NCI-H82 (cell line): ENCODE measurements around the gene PTGR1.
A peak's percentile ranks its signal among the peaks of the same experiment; 100 is the strongest.
"Not testable (repeated sequence)": the region's sequence is repeated elsewhere in the genome, so short reads cannot be mapped to it uniquely, and the experiment has no call there.

Experiments
- DNase-seq: peaks from one replicate; lab custom pipeline; 2025; lab: John Stamatoyannopoulos, UW

Gene PTGR1

DNA sequence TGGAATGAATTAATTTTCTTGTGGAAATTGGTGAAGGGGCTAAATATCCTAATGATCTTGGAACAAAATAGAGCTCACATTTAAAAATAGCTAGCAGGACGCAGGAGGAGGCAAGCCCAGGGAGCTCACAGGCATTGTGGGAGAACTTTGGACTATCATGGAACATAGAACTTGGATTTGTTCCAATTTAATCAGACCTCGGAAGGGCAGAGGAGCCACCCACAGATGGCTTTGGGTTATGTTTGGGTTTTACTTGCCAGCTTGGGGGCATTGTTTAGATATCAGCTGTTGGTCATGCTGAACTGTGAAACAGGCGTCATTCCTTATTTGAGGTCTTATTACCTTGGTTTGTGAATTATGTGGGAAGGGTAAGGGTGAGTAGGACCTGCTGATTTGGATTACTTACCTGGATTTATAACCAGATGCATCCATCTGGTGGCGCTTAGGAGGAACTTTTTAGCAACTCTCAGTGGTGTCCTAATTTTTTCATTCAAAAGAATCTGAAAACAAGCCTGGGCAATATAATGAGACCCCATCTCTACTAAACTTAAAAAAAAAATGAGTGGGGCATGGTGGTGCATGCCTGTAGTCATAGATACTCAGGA is 14.1 kb upstream of the PTGR1 start:
- no peak for DNase-seq

DNA sequence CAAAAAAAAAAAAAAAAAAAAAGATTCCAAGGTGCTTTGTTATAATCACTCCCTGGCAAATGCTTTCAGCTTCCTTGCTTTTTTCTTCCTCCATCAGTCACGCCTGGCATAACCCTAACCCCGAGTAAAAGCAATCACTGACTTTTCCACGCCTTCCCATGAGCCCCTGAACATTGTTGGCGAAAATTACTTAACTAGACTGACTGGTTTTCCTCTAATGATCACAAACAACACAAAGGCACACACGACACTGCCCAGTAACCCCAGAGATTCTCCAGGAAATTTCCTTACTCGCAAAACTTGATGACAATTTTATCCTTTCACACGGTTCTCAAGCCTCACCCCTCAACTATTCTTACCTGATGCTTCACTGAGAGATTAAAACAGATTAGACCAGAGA is 11.4 kb upstream of the PTGR1 start:
- DNase-seq: no peak

DNA sequence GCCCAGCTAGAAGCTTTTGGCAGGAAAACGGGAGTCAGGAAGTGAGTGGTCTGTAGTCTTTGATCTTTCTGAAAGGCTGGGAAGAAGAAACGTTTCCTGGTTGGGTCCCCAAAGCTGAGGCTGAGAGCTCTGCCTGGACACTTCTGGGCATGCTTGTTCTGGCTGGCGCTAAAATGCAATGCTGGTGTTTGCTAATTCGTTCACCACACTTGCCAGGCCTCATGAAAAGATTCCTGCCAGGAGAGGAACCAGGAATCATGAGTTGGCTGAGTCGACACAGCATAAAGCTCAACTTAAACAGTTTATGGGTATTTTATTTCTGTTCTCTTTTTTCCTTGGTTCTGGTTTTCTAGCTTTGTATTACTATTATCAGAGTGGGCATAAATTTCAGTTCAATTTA is 10.7 kb upstream of the PTGR1 start:
- DNase-seq: no peak

DNA sequence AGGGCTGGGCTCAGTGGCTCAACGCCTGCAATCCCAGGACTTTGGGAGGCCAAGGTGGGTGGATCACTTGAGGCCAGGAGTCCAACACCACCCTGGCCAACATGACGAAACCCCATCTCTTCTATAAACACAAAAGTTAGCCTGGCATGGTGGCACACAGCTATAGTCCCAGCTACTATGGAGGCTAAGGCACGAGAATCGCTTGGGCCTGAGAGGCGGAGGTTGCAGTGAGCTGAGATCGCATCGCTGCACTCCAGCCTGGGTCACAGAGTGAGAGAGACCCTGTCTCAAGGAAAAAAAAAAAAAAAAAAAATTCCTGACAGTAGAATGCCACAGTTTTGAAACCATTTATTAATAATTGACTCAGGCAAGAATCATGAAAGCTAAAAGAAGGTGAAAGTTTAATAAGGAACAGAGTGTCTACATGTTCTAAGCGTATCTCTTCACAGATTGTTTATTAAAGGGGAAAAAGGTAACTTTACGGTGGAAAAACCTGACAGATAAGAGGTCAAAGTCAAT is 5.7 kb upstream of the PTGR1 start:
- DNase-seq: no peak

DNA sequence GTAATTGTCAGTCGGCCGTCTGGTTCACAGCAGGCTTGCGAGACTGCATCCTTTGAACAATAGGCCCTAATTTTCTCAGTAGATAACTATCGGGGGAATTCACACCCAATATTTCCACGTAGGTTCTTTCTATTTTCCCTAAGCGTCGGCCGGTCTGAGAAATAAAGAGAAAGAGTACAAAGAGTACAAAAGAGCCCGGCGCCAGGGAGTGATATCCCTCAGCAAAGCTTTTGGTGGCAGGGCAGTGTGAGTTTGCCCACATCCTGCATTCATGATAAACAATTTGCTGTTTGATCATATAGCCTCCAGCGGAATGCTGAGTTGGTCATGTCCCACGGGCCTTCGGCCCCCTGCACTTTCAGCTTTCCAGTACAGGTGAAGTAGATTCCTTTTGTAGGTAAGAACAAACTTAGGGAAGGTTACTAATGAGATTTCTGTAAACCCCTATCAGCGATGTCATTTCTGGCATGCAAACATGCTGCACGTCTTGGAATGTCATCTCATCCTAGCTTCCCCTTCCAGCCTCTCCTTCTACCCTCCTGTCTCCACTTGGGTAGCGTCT is 4.7 kb upstream of the PTGR1 start:
- DNase-seq: no peak

DNA sequence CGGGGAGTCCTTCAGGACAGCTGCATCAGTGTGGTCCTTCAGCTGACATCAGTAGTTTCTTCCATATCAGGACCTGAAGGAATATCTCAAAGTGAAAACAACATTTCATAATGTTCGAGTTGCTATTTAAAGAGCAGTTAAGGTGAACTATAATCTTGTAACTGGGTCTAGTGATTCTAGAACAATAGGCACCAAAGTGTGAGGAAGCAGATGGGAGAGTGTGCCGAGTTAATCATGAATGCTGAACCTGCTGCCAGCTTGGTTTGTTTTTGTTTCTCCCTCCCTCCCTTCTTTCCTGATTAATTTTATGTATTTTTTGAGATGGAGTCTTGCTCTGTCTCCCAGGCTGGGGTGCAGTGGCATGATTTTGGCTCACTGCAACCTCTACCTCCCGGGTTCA is 3.6 kb upstream of the PTGR1 start:
- DNase-seq: peak; percentile 26

DNA sequence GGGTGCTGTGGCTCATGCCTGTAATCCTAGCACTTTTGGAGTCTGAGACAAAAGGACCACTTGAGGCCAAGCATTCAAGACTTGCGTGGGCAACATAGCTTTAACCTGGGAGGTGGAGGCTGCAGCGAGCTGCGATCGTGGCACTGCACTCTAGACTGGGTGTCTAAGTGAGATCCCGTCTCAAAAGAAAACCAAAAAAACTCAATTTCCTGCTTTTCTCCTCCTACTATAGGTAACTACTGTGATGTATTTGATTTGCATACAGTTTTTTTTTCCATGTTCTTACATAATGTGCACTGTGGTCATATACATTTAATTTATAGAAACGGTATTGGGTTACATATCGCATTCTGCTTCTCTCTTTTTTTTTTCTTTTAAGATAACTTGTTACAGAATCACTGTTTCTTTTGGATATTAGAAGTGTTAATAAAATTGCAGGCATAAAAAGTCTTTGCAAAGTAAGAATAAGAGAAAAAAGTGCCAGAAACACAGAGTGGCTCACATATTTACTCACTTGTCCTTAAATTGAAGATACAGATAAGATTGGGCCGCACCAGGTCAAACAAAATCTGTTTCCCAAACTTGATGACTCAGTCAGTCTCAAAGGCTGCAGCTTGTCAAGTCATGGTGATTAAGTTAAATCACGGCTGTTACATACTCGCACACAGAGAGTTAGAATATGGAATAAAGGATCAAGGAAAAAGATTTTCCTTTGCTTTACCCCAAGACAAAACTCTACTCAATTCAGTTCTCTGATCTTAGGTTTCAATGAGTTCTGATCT is 2.0 kb upstream of the PTGR1 start:
- no peak for DNase-seq

DNA sequence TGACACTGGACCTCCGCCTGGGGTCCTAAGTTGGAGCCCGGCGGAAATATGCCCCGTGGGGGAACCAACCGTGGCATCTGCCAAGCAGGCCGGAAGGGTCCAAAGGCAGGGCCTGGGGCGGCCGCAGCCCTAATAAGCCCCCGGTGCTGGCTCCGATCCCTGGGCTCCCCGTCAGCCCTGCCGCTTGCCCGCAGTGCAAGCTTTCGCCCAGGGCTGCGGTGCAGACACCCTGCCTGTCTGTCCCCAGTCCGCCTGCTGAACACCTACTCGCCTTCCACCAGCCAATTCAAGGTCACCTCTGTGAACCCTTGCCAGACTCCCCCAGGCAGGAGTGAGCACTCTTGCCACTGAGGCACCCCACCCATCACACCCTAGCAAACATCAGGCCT is 502 bp upstream of the PTGR1 start:
- no peak for DNase-seq

DNA sequence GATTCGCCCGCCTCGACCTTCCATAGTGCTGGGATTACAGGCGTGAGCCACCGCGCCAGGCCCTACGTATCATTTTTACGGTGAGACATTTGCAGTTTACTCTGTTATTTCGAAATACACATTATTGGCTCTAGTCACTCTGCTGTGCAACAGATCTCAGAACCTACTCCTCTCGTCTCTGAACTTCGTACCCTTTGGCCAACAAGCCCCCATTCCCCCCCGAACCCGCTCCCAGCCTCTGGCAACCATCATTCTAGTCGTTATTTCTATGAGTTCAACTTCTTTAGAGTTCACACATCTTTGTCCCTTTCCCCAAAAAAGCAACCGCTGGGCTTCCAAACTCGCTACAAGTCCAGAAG is 735 bp downstream of the PTGR1 start:
- no peak for DNase-seq

DNA sequence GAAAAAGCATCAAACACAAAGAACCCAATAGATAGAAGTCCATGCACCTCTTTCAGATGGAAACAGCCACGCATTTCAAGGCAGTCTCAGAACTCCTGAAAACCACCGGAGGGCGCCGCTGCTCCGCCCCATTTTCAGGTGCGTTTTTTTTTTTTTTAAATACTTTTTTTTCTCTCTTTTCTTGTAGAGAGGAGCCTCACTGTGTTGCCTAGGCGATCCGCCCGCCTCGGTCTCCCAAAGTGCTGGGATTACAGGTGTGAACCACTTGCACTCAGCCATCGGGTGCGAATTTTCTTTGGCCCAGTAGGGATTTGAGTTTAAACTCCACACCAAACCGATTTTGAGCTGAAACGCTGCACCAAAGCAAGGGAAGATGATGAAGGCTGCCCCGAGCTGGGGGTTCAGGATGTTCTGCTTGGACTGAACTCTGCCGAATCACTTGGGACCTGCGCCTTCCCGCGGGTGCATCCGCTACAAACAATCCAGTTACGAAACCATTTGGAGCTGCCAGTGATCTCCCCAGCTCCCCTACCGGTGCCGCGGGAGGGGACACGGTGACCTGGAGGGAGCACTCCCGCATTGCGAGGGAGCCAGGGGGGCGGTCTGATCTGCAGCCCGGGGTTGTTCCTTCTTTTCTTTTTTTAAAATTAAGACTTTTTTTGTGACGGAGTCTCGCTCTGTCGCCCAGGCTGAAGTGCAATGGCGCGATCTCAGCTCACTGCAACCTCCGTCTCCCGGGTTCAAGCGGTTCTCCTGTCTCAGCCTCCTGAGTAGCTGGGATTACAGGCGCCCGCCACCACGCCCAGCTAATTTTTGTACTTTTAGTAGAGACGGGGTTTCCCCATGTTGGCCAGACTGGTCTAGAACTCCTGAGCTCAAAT is 1.4 kb downstream of the PTGR1 start:
- DNase-seq: peak; percentile 50

DNA sequence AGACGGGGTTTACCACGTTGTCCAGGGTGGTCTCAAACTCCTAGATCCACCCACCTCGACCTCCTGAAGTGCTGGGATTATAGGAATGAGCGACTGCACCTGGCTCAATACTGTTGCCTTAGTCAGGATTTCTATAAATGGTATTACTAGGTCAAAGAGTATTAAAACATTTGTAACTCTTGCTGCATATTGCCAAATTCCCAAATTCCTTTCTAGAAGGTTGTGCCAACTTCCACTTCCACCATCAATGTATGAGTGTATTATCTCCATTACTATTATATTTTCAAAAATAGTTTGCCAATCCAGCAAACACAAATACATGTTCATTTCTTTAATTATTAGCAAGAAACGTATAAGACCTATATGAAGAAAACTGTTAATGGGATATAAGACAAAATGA is 10.6 kb downstream of the PTGR1 start:
- no peak for DNase-seq

DNA sequence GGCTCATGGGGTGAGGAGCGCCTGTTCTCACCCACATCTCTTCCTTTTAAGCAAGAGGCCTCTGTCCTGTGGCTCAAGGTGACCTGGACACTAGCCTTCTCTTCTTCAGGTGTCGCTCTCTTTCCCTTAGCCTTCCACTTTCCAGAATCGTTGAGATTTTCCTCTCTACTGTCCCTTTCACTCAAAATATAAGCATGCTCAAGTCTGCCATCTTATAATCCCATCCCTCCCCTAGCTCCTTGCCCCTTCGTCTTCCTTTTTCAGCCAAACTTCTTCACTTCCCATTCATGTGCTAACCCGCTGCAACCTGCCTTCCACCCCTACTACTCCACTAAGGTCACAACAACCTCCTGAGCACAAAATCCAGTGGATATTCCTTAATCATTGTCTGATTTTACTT is 13.1 kb downstream of the PTGR1 start:
- DNase-seq: no peak

DNA sequence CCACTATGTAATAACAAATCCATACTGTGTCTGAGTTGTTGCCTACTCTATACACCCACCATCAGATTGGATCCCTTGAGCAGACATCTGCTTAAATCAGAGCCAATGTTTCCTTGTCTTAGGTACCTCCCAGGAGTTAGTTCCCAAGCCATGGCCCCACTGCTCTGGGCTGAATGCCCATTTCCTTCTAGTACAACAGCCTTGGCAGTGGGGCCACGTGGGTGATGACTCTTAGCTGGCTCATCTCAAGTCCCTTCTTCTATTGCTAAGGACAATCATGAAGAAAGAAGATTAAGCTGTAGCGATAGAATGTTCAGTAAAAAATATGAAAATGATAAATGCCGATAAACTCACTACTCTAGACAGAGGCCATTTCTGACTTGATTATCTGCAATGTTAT is 16.6 kb downstream of the PTGR1 start:
- DNase-seq: no peak

DNA sequence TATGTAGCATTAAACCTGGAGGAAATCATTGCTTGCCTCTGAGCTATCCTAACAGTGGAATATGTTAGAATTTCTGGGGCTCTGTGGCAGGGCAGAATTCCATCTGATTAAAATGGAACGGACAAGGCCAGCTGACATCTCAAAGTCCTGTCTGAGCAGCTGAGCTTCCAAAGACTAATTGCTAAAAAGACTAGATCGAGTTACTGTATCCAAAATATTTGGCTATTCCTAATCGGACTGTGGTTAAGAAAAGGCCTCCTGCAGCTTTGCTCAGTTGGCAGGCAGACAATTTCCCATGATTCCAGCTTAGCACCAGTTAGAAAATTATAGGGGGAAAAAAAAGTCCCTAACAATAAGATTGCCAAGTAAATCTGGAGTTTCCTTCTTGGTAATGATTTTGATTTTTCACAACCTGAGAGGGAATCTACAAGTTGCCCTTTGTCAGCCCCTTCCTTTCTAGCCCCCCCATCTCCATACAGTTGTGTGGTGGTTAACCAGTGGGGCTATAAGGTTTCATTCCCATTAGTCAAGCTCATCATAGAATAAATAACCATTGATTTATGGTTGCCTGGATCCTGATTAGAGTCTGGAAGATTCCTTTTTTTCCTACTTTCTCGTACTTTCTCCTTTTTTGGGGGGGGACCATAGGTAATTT is 26.4 kb downstream of the PTGR1 start:
- DNase-seq: no peak

DNA sequence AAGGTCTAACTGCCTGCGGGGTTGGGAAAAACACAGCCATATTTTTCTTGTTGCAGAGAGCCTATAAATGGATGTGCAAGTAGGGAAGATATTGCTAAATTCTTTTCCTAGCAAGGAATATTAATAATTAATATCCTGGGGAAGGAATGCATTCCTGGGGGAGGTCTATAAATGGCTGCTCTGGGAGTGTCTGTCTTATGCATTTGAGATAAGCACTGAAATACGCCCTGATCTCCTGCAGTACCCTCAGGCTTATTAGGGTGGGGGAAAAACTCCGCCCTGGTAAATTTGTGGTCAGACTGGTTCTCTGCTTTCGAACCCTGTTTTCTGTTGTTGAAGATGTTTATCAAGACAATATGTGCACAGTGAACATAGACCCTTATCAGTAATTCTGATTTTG is 31.3 kb downstream of the PTGR1 start:
- DNase-seq: not testable (repeated sequence)

DNA sequence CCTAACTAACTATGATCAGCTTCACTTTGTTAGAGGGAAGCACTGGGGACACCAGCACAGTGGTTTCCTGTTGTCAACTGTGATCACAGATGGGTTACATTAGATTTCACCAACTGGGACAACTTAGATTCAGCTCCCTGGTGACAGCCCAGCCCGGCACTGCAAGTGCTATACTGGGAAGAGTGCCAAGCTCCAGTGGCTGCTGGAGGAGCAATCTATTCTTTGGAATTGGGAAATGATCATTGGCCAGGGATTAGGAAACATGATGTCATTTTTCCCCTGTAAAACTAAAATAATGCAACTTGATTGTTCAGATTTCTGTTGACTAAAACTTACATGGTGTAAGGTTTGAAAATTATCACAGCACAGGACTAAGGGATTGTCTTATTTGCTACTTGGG is 33.2 kb downstream of the PTGR1 start:
- DNase-seq: no peak

DNA sequence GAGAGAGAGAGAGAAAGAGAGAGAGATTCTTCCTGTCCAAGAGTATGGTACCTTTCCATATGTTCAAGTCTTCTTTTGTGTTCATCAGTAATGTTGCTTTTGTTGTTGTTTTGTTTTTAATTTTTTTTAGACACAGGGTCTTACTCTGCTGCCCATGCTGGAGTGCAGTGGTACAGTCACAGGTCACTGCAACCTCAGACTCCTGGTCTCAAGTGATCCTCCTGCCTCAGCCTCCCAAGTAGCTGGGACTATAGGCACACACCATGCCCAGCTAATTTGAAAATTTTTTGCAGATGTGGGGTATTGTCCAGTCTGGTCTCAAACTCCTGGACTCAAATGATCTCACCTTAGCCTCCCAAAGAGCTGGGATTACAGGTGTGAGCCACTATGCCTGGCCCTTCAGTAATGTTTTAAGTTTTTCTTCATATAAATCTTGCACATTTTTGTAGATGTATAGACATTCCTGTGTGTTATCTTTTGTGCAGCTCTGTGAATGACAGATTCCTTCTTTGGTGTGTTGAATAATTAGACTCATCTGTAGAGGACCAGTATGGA is 38.2 kb downstream of the PTGR1 start:
- DNase-seq: no peak

DNA sequence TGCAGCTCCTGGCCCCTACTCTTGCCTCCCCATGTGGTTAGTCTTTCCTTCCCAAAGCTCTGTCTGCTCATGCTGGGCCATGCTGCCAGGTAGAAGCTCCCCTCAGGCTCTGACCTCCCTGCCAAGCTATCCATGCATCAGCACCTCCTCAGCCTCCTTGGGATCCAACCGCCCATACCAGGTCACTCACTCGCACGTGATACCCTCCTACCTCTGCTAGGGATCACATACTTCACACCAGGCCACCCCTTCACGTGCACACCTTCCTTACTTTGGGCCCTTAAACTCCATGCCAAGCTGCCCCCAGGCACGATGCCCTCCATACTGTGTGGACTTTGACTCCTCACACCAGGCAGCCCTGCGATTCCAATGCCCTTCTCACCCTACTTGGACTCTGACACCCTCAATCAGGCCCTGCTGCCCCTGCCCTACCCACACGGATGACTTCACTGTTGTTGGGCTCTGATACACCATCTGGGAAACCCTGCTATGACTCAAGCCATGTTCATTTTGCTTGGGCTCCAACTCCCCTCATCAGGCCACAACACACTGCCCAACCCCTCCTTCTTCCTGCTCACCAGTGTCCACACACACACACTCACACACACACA is 40.3 kb downstream of the PTGR1 start:
- DNase-seq: no peak

DNA sequence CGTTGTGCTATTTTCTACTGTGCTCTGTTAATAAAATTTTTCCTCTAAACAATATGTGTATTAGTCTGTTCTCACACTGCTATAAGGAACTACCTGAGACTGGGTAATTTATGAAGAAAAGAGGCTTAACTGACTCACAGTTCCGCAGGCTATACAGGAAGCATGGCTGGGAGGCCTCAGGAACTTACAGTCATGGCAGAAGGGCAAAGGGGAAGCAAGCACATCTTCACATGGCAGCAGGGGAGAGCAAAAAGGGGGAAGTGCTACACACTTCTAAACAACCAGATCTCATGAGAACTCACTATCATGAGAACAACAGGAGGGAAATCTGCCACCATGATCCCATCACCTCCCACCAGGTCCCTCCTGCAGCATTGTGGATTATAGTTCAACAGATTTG is 44.0 kb downstream of the PTGR1 start:
- not testable (repeated sequence) for DNase-seq

DNA sequence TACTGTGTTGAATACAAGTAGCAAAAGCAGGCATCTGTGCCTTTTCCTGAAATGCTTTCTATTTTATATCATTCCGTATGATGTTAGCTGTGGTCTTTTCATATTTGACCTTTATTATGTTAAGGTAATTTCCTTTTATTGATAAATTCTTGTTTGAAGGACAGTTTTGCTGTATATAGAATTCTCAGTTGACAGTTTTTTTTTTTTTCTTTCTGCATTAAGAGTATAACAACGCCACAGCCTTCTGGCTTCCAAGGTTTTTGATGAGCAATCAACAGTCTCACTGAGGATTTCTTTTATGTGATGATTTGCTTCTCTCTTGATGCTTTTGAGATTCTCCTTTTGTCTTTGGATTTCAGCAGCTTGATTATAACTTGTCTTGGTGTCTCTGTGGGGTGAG is 50.8 kb downstream of the PTGR1 start:
- no peak for DNase-seq
